Activated T-helper 17 cell treated with anti-CD3 and anti-CD28 coated beads, Interleukin-2, amount 50 U/mL, for 72 hours (primary cell): ENCODE measurements around the gene FANK1. TPM values are rescaled to one million over a fixed set of nuclear protein-coding genes. Genes with fewer than 3 reads are reported as not detected.
"Not testable (repeated sequence)": the region's sequence is repeated elsewhere in the genome, so short reads cannot be mapped to it uniquely, and the experiment has no call there.

Source experiments
- ATAC-seq: fragments of 150-1000 bp; cut with Tn5 transposase; replicated peaks from 2 replicates; pipeline ENCODE4 v1.10.0; 2021; ENCODE audit warnings: mild to moderate bottlenecking, moderate library complexity
- H3K27ac Mint-ChIP-seq: one replicate; pipeline ENCODE4 v1.8.0; 2022; ENCODE audit warnings: mixed read lengths
- H3K27me3 Mint-ChIP-seq: one replicate; pipeline ENCODE4 v1.8.0; 2022; ENCODE audit warnings: mixed read lengths
- H3K36me3 Mint-ChIP-seq: one replicate; pipeline ENCODE4 v1.8.0; 2022; ENCODE audit warnings: low read depth, mild to moderate bottlenecking, mixed read lengths
- H3K4me1 Mint-ChIP-seq: one replicate; pipeline ENCODE4 v1.8.0; 2022; ENCODE audit warnings: mixed read lengths
- H3K4me3 Mint-ChIP-seq: one replicate; pipeline ENCODE4 v1.8.0; 2022; ENCODE audit warnings: mild to moderate bottlenecking, mixed read lengths
- H3K9me3 Mint-ChIP-seq: one replicate; pipeline ENCODE4 v1.8.0; 2022; ENCODE audit warnings: mixed read lengths
- total RNA-seq, 2 donors: library from RNA; stranded (reverse); gene quantifications; one replicate each; pipeline ENCODE4 v1.2.3, GENCODE V29; 2022

FANK1 gene, protein sequence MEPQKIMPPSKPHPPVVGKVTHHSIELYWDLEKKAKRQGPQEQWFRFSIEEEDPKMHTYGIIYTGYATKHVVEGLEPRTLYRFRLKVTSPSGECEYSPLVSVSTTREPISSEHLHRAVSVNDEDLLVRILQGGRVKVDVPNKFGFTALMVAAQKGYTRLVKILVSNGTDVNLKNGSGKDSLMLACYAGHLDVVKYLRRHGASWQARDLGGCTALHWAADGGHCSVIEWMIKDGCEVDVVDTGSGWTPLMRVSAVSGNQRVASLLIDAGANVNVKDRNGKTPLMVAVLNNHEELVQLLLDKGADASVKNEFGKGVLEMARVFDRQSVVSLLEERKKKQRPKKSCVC
- 1 to 10 TPM; 1.2 to 4.7 TPM for total RNA-seq

DNA sequence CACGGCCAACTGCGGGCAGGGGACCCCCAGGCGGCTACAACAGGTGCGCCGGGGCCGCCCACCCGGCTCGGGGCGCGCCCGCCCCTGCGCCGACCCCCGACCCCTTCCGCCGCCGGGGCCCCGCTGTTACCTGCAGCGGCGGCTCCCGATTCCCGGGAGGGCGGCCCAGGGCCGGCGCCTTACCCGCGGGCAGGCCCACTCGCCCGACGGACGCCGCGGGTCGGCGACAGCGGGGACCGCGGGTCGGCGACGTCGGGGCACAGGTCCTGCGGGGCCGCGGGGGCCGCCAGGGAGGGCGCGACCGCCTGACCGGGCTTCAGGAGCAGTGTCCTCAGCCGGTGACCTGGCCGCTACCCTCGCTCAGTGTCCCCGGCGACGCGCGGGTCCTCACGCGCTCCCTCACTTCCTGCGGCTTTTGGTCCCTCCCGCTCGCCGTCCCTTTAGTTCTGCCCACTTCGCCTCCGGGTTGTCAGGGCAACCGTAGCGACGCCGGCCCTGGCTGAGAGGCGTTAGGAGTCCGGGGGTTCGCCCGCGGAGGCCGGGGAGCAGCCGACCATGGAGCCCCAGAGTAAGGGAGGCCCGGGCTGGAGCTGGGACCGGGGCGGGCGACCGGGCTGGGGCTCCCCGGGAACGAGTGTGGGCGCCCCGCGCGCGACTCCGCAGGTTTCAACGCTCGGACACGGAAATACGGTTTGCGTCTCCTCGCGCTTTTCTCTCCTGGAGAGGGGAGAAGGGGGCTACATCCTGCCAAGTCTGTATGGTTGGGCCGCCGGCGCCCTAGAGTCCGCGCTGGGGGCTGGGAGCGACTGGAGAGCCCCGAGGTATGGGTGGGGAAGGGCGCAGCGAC lies at the start of gene FANK1:
TSS of gene FANK1 (plus strand) at position 477 of the 847 bp plus-strand sequence. CDS start at position 556, 79 bp downstream.
- not testable (repeated sequence) for H3K4me1 Mint-ChIP-seq, H3K9me3 Mint-ChIP-seq, H3K27me3 Mint-ChIP-seq
- Mint-ChIP-seq H3K4me3 (peak within 1 kb of the TSS; percentile 94), H3K36me3 (peaks cover 20% of the 10 kb centered on the region), H3K27ac (peak within 1 kb of the TSS; percentile 94)
- peak; percentile 85 for ATAC-seq

DNA sequence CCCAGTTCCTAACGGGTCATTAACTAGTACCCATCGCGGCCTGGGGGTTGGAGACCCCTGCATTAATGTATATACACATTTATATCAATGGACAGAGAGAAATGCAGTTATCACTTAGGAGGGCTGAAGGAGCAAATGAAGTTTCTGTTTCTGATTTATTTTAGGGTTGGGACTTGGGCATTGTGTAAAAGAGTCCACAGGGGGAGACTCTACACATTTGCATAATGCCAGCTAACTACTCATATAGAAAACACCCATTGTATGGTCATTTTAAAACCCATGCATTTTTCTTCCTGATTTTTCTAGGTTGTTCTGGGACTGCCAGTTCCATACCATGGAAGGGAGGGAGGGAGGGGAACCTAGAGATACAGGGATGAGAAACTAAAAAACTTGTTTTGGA lies 49.5 kb upstream of the FANK1 start:
- Mint-ChIP-seq H3K27ac (no peak overlapping the region), H3K9me3 (no peaks in the 10 kb centered on the region), H3K36me3 (peaks cover 51% of the 10 kb centered on the region), H3K4me3 (no peak overlapping the region), H3K4me1 (no peaks in the 10 kb centered on the region), H3K27me3 (no peaks in the 10 kb centered on the region)
- no peak for ATAC-seq

DNA sequence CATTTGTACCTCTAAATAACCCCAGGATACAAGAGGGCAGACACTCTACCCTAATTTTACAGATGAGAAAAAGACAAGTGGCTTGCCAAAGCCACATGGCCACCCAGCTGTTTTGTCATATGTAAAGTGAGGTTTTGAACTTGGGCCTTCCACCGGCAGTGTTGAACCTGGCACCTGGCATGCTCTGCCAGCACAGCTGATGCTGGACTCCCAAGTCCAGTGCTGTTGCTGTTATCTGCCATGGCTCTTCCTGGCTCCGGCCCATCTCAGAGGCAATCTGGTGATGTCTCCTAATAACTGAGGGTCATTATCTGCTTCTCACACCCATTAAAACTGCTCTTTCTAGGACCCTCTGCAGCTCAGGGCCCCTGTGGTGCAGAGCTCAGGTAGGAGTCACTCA lies 48.0 kb upstream of the FANK1 start:
- no peak overlapping the region for H3K4me3 Mint-ChIP-seq
- no peak overlapping the region for H3K27ac Mint-ChIP-seq
- H3K4me1 Mint-ChIP-seq, result no peaks in the 10 kb centered on the region
- no peaks in the 10 kb centered on the region for H3K27me3 Mint-ChIP-seq
- H3K36me3 Mint-ChIP-seq, result peaks cover 58% of the 10 kb centered on the region
- no peak for ATAC-seq
- no peaks in the 10 kb centered on the region for H3K9me3 Mint-ChIP-seq

DNA sequence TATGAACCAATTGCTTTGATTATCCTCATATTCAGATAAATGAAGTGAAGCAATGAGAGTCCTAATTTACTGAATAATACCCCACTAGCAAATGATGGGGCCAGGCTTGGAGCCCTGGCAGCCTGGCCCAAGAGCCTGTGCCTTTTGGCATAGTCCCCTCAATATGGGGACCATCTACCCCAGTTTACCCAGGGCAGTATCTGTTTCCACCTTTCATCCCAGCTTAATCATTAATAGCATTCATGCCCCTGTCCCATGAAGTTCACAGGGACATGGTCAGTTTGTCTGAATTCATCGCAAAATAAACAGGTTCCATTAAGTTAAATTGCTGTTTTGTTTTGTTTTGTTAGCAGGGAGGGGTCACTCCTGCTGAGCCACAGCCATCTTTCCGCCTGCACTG lies 47.5 kb upstream of the FANK1 start:
- Mint-ChIP-seq H3K36me3 (peaks cover 60% of the 10 kb centered on the region), H3K27me3 (no peaks in the 10 kb centered on the region), H3K4me3 (no peak overlapping the region), H3K9me3 (no peaks in the 10 kb centered on the region), H3K27ac (no peak overlapping the region), H3K4me1 (no peaks in the 10 kb centered on the region)
- ATAC-seq, result no peak

DNA sequence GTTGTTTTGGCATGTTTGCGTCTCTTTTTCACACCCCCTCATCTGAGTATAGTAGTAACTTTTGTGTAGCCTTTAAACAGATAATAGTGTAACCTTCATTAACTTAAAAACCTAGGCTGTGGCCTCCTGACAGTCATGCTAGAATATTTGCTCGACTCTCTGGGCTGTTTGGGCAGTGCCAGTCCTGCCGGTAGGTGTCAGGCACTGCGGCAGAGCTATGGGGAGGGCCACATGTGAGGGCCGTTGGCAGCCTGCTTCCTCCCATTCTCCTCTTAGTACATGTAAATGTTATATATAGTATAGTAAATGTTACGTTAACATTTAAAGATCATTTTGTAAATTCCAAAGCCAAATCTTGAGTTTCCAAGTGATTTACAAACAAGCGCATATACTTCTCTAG lies 46.9 kb upstream of the FANK1 start:
- Mint-ChIP-seq H3K4me1 (no peaks in the 10 kb centered on the region), H3K27me3 (no peaks in the 10 kb centered on the region), H3K9me3 (no peaks in the 10 kb centered on the region), H3K27ac (no peak overlapping the region), H3K36me3 (peaks cover 61% of the 10 kb centered on the region), H3K4me3 (no peak overlapping the region)
- no peak for ATAC-seq

DNA sequence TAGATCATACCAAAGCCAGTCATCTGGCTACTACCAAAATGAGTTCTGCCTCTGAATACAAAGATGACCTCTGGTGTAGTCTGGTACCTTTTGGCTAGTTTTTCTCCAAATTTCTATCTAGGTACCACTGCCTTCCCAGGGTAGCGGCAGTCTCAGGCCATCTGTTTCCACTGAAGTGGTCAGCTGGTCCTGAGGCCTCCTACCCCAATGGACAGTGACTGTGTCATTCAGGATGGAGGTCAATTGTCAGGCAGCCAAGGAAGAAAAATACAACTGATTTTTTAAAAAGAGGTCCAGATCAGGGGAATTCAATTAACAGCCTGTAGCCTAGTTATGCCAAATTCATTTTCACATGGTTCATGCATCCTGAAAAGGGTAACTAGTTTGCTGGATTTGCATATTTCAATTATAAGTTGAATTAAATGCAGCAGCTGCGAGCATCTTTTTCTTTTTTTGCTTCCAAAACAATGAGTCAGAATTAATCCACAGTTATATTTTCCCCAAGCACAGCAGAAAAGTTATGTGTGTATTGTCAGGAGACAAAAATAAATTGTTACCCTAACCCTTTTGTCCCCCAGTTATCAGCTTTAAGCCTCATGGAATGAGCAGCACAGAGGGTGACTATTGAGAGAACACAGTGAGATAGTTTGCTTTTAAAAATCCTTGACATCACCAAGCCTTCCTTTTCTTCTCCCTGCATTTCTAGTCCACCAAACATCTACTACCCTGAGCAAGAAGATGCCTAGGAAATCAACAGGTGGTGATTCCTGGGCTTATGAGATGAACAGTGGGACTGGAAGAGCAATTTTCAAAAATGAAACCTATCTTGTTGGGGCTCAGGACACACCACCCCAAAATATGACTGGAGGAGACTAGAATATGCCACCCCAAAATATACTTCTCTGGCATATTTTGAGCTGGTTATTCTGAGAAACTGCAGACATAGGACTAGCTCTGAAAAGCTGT lies 45.3 kb upstream of the FANK1 start:
- Mint-ChIP-seq H3K4me3 (no peak overlapping the region), H3K4me1 (no peaks in the 10 kb centered on the region), H3K36me3 (peaks cover 64% of the 10 kb centered on the region), H3K9me3 (no peaks in the 10 kb centered on the region), H3K27ac (no peak overlapping the region), H3K27me3 (no peaks in the 10 kb centered on the region)
- ATAC-seq, result no peak

DNA sequence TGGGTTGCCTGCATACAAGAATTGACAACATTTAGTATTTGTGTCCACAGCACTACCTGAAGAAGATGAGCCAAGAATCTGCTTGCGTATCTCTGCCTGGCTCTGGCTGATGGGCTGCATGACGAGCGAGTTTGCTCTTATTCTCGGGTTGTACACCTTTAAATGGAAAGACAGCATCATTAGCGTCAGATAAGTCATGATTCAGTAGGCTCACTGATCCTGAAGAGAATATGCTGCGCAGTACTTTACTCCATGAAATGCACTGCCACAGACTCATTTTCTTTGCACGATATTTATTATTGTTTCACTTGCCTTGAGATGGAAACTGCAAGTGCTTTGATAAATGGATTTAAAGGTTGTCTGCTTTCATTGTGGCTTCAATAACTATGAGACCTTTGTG lies 43.9 kb upstream of the FANK1 start:
- H3K27ac Mint-ChIP-seq, result no peak overlapping the region
- no peaks in the 10 kb centered on the region for H3K27me3 Mint-ChIP-seq
- no peaks in the 10 kb centered on the region for H3K4me1 Mint-ChIP-seq
- H3K36me3 Mint-ChIP-seq, result peaks cover 58% of the 10 kb centered on the region
- no peak overlapping the region for H3K4me3 Mint-ChIP-seq
- ATAC-seq, result no peak
- no peaks in the 10 kb centered on the region for H3K9me3 Mint-ChIP-seq

DNA sequence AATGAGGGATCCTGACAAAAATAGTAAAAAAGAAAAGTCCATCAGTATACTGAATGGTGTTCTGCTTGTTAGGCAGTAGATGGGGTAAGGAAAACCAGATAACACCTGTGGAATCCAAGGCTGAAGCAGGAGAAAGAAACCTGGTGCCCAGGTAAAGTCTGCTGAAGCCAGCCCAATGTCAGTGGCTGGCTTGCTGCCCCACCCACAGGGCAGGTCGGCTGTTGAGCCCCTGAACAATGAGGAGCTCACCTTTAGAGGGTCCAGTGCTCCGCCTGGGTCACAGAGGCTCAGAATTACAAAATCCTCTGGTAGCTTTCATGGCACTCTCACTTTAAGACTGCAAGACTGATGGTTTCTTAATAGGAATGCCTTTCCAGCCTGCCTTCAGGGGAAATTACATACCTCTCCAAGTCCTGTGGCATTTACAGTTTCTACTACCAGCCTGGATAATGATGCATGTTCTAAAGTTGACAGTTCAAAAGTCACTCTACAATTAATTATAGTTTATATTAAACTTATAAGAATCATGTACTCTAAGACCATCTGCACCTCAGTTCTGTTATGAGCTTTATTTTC lies 39.1 kb upstream of the FANK1 start:
- H3K27me3 Mint-ChIP-seq, result no peaks in the 10 kb centered on the region
- no peak overlapping the region for H3K4me3 Mint-ChIP-seq
- peaks cover 40% of the 10 kb centered on the region for H3K36me3 Mint-ChIP-seq
- no peaks in the 10 kb centered on the region for H3K9me3 Mint-ChIP-seq
- no peaks in the 10 kb centered on the region for H3K4me1 Mint-ChIP-seq
- ATAC-seq, result no peak
- no peak overlapping the region for H3K27ac Mint-ChIP-seq

DNA sequence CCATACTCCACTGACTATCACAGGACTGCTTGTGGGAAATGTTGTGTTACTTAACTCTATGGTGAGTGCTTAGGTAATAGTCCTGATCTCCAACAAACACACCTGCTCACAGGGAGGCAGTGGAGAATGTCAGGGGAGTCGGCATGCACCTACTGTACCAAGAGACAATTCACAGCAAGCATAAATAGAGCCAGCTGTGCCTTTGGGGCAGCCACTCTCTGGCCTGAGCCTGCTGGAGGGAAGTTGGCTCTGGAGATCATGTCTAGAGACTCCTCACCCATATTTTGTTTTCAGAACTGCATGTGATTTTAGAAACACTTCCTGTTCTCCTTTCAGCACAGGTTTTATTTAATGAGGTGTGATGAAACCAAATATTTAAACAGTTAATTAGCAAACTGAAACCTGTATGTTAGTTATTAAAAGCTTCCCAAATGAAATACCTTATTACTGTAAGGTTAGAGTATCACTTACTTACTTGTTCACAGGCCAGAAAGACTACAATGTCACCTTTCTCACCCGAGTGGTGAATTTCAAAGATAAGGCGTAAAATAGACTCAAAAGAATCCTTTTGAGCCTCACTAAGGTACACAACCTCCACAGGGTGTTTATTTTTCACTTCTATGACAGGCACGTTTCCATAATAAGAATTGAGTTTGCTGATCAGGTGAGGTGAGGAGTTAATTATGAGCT lies 37.1 kb upstream of the FANK1 start:
- ATAC-seq, result no peak
- Mint-ChIP-seq H3K27me3 (no peaks in the 10 kb centered on the region), H3K4me3 (no peak overlapping the region), H3K9me3 (no peaks in the 10 kb centered on the region), H3K36me3 (peaks cover 21% of the 10 kb centered on the region), H3K4me1 (no peaks in the 10 kb centered on the region), H3K27ac (no peak overlapping the region)

DNA sequence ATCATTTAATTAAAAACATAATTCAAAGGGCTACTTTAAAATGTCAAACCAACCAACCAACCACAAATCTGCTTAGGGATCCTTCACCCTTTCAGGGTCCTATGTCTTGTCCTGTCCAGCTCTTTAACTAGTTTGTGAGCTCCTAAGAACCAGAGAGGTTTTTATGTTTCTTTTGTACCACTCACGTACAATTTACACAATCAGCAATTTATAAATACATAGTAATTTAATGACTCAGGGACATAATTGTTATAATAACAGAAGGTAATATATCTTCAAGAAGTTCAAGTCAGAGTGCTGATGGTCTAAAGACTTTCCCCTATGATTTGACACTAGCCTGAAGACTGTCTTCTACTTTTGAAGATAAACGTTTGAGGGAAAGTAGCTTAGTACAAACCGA lies 31.2 kb upstream of the FANK1 start:
- no peak overlapping the region for H3K27ac Mint-ChIP-seq
- no peak for ATAC-seq
- H3K27me3 Mint-ChIP-seq, result no peaks in the 10 kb centered on the region
- no peaks in the 10 kb centered on the region for H3K9me3 Mint-ChIP-seq
- peaks cover 14% of the 10 kb centered on the region for H3K36me3 Mint-ChIP-seq
- H3K4me1 Mint-ChIP-seq, result no peaks in the 10 kb centered on the region
- no peak overlapping the region for H3K4me3 Mint-ChIP-seq

DNA sequence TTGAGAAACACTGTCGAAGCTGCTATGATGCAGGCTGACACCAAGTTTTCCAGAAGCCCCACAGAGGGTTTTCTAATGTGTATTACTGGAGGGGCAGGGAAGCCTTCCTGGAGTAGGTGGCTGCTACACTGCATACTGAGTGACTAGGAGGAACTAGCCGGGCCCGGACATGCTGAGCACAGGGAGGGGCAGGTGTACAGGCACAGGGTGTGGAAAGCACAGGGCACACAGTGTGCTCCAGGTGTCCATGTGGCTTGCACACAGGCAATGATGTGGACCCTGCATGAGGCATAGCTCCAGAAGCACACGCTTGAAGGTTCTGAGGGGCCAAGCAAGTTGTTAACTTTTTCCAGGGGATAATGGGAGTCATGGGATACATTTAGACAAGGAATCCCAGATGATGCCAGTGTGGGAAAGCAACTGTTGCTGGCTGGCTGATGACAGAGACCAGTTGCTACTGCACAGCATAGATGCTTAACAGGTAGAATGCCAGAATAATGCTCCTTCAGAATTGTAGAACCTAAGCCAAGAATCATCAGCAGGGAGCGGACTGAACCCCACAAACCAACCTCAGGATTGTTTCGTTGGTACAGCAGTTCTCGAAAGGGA lies 29.8 kb upstream of the FANK1 start:
- H3K36me3 Mint-ChIP-seq, result peaks cover 14% of the 10 kb centered on the region
- H3K4me1 Mint-ChIP-seq, result no peaks in the 10 kb centered on the region
- H3K9me3 Mint-ChIP-seq, result no peaks in the 10 kb centered on the region
- no peak for ATAC-seq
- no peak overlapping the region for H3K27ac Mint-ChIP-seq
- no peak overlapping the region for H3K4me3 Mint-ChIP-seq
- H3K27me3 Mint-ChIP-seq, result no peaks in the 10 kb centered on the region

DNA sequence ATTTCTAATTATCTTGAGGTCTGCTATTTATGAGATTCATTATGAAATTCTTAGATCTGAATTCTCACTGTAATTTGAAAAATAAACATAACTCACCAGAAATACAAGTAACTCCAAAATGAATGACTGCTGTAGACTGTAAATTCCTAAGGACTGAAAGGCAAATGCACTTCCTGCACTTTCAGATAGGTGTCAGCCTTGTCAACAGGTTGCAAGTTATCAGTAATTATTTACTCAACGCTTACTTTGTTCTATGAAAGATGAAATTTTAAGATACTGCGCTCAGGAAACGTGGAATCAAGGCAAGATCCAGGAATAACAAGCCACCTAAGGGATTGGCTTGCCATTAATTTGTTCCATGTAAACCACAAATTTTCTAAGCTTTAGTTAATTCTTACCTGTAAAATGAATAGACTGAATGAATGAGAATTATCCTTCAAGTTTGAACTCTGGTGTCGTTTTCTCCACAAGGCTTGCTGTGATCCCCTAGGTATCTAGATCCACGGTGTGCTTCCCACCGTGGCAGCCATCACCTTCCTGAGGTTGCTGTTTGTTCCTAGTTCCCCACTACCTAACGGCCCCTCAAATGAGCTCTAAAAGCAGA lies 27.9 kb upstream of the FANK1 start:
- no peak for ATAC-seq
- Mint-ChIP-seq H3K4me1 (no peaks in the 10 kb centered on the region), H3K27ac (no peak overlapping the region), H3K4me3 (no peak overlapping the region), H3K9me3 (no peaks in the 10 kb centered on the region), H3K36me3 (peaks cover 14% of the 10 kb centered on the region), H3K27me3 (no peaks in the 10 kb centered on the region)

DNA sequence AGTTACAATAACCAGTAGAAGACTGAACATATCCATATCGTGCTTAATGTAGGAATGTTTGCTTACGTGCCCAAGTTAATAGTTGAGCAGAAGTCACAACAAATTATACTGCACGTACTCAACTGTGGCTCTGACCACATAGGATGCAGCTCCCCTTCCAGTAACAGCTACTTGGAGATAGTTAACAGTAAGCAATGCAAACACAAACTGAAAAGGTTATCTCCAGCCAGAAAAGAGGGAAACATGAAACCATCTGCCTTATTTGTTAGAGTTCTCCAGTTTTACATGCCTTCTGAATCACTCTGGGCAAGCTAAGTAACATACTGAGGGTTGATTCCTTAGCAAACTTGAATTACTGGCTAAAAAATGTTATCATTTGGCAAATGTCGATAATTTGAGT lies 25.0 kb upstream of the FANK1 start:
- Mint-ChIP-seq H3K4me1 (no peaks in the 10 kb centered on the region), H3K27ac (no peak overlapping the region), H3K4me3 (no peak overlapping the region), H3K9me3 (peaks cover 3% of the 10 kb centered on the region), H3K36me3 (peaks cover 18% of the 10 kb centered on the region), H3K27me3 (no peaks in the 10 kb centered on the region)
- ATAC-seq, result no peak
